HepG2 (cell line): ENCODE data around the gene KIAA0319L.

ENCODE experiments used
- MAFK ChIP-seq, 2 experiments: IDR thresholded peaks in 1 of 2; conservative IDR thresholded peaks in 1 of 2; 2 replicates each; pipeline ENCODE4 v1.6.1; 2011; ENCODE audit warnings: improper control_type of control experiment in 2 of 2, low read length in 2 of 2
- STAT5B ChIP-seq: sonication (generic); formaldehyde crosslinking; IDR thresholded peaks from 2 replicates; pipeline ENCODE4 v1.4.0; 2020; ENCODE audit warnings: missing genetic modification reagents
- TF ChIP-seq, protein P1 (sequence below): sonication (generic); formaldehyde crosslinking; IDR thresholded peaks from 2 replicates; pipeline ENCODE4 v1.4.0; 2020; ENCODE audit warnings: missing genetic modification reagents

DNA sequence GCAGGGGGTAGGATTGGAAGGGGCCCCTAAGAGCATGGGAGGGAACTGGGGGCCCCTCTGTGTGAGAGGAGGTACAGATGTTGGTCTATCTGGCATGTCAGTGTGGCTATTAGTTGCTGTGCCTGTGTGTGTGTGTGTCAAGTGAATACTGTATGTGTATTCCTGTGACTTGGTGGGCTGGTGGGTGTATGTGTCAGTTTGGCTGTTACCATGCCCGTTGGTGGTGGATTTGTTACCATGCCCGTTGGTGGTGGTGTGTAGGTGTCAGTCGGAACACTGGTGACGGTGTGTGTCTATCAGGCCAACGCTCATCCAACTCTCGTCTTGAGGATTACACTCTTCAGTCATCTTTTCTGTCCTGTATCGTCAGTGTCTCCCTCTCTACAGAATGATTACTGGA is 38.5 kb upstream of the KIAA0319L start:
- TF ChIP-seq STAT5B (CRISPR knock-in tag) (no peak), MAFK (conservative IDR thresholded peaks at IDR 0.05 in 1 of 2, IDR thresholded peaks at IDR 0.05 in 1 of 2; ENCODE audit: low read length in 2 of 2) (no peak)
- TF ChIP-seq, protein P1, sequence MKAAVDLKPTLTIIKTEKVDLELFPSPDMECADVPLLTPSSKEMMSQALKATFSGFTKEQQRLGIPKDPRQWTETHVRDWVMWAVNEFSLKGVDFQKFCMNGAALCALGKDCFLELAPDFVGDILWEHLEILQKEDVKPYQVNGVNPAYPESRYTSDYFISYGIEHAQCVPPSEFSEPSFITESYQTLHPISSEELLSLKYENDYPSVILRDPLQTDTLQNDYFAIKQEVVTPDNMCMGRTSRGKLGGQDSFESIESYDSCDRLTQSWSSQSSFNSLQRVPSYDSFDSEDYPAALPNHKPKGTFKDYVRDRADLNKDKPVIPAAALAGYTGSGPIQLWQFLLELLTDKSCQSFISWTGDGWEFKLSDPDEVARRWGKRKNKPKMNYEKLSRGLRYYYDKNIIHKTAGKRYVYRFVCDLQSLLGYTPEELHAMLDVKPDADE (CRISPR knock-in tag): no peak
